Measurements from ENCODE around the gene EPB41. TPM values are rescaled to one million over a fixed set of nuclear protein-coding genes. Genes with fewer than 3 reads are reported as not detected.
"Not testable (repeated sequence)": the region's sequence is repeated elsewhere in the genome, so short reads cannot be mapped to it uniquely, and the experiment has no call there.

EPB41 gene
- total and polyA plus RNA-seq, 2 of the 8 experiments (the other 6 are each of a cell fraction or from before 2014, with no cell fraction given): 36.7 to 109 TPM

DNA sequence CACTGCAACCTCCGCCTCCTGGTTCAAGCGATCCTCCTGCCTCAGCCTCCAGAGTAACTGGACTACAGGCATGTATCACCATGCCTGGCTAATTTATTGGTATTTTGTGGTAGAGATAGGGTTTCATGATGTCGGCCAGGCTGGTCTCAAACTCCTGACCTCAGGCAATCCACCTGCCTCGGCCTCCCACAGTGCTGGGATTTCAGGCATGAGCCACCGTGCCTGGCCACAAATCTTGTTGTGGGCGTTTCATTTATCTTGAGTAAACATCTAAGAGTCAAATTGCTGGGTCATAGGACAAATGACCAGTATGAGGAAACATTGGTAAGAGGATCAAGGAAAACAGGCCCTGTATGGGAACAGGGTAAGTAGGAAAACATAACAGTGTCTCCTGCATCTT lies 191.5 kb downstream of the EPB41 start (continued):
- no peak for TF ChIP-seq CTBP2 (IDR thresholded peaks at IDR 0.05; ENCODE audit: borderline replicate concordance, insufficient read depth, insufficient read length, low read length)
- TF ChIP-seq NANOG (IDR thresholded peaks at IDR 0.05; ENCODE audit: insufficient read depth, low read depth, low read length, poor library complexity, severe bottlenecking): no peak

DNA sequence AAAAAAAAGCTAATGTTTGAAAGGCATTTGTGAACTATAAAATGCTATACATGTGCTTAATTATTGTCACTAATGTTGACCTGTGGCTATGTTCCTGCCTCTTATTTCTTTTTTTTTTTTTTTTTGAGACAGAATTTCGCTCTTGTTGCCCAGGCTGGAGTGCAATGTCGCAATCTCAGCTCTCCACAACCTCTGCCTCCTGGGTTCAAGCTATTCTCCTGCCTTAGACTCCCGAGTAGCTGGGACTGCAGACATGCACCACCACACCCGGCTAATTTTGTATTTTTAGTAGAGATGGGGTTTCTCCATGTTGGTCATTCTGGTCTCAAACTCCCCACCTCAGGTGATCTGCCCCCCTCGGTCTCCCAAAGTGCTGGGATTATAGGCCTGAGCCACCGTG lies 193.7 kb downstream of the EPB41 start:
- H3K23ac ChIP-seq (ENCODE audit: insufficient read length); H3K9me3 ChIP-seq (ENCODE audit: insufficient read depth in 2 of 2, low read depth in 1 of 2, low read length in 1 of 2); DNase-seq (ENCODE audit: low read depth in 1 of 2, low spot score in 2 of 2); H3K18ac ChIP-seq (ENCODE audit: extremely low read depth, low read length); H4K8ac ChIP-seq (ENCODE audit: extremely low read depth, insufficient read depth, low read length); H4K5ac ChIP-seq (ENCODE audit: insufficient read length, low read depth, low read length); H4K91ac ChIP-seq (replicated peaks; ENCODE audit: insufficient read length, low read length); H3K79me1 ChIP-seq (ENCODE audit: low read depth, low read length); H3K79me2 ChIP-seq (ENCODE audit: control insufficient read depth in 1 of 2, insufficient read depth in 2 of 2, low read length in 2 of 2); H3K4ac ChIP-seq (replicated peaks; ENCODE audit: insufficient read length, low read depth, low read length); H3K56ac ChIP-seq (replicated peaks; ENCODE audit: insufficient read length, low read depth, low read length); H2BK15ac ChIP-seq (ENCODE audit: low read length); H3K4me3 ChIP-seq (ENCODE audit: extremely low read depth in 1 of 4, insufficient read depth in 2 of 4, low read depth in 3 of 4, low read length in 4 of 4); H3K36me3 ChIP-seq (ENCODE audit: control insufficient read depth in 2 of 4, insufficient read depth in 4 of 4, low read length in 3 of 4); H4K20me1 ChIP-seq (replicated peaks in 1 of 2; ENCODE audit: control insufficient read depth in 1 of 2, insufficient read depth in 2 of 2, low read length in 2 of 2); H2BK20ac ChIP-seq (ENCODE audit: low read length); H3K4me1 ChIP-seq (replicated peaks in 1 of 4; ENCODE audit: control insufficient read depth in 3 of 4, insufficient read depth in 4 of 4, low read length in 3 of 4); H2BK120ac ChIP-seq (replicated peaks; ENCODE audit: low read depth, low read length); H2BK12ac ChIP-seq (ENCODE audit: low read depth, low read length); H2BK5ac ChIP-seq (ENCODE audit: low read depth, low read length); POLR2A ChIA-PET (ENCODE audit: partially characterized antibody); H3K14ac ChIP-seq (ENCODE audit: insufficient read length); H3K9ac ChIP-seq (replicated peaks in 1 of 4; ENCODE audit: extremely low read depth in 1 of 4, low read depth in 3 of 4, low read length in 3 of 4); H3K23me2 ChIP-seq (ENCODE audit: low read depth, low read length); H3K27ac ChIP-seq (ENCODE audit: low read depth, low read length); FAIRE-seq; H3K27me3 ChIP-seq (replicated peaks in 1 of 4; ENCODE audit: control insufficient read depth in 3 of 4, extremely low read depth in 1 of 4, insufficient read depth in 3 of 4, low read length in 3 of 4); H2AK5ac ChIP-seq (ENCODE audit: low read depth, low read length); H2AFZ ChIP-seq (ENCODE audit: low read length); H3K4me2 ChIP-seq (ENCODE audit: insufficient read depth in 1 of 2, low read depth in 2 of 2, low read length in 2 of 2): not testable (repeated sequence)
- CTCF ChIA-PET (ENCODE audit: partially characterized antibody): interaction anchor here (0.7 to 2.0 kb wide), 8 partner anchors 9 to 1826 kb away, joined by 3 to 9 read pairs (median 4); partner anchors contain the start of gene TMEM200B
- 96% methylated on average over 6 of the region's 6 CpGs; no CpG with 5 or more reads in 1 of the 2 experiments for WGBS, 2 experiments (ENCODE audit: extremely low coverage in 1 of 2, insufficient coverage in 1 of 2, insufficient read length in 1 of 2, insufficient replicate concordance in 2 of 2, low coverage in 1 of 2, low lambda C conversion rate in 2 of 2, missing lambda C conversion rate in 1 of 2)
